ENCODE results near the gene ART5.

Gene ART5

GRCh38 chr11:3679077-3679476 is 37.3 kb upstream of the ART5 start:
- TF ChIP-seq CTCF (conservative IDR thresholded peaks at IDR 0.05; ENCODE audit: low read length) = no peak
- DNase-seq (ENCODE audit: low read depth) = no peak
- no peak overlapping the region for H3K4me3 ChIP-seq (ENCODE audit: low read length)

GRCh38 chr11:3675971-3676370 is 34.2 kb upstream of the ART5 start:
- no peak overlapping the region for H3K4me3 ChIP-seq (ENCODE audit: low read length)
- no peak for TF ChIP-seq CTCF (conservative IDR thresholded peaks at IDR 0.05; ENCODE audit: low read length)
- DNase-seq (ENCODE audit: low read depth) = no peak

GRCh38 chr11:3674189-3674588 is 32.4 kb upstream of the ART5 start:
- no peak for TF ChIP-seq CTCF (conservative IDR thresholded peaks at IDR 0.05; ENCODE audit: low read length)
- DNase-seq (ENCODE audit: low read depth) = peak; percentile 11

GRCh38 chr11:3671334-3672254 is 29.8 kb upstream of the ART5 start, which contains the start of gene CHRNA10:
Gene CHRNA10, minus strand, starts transcription at chr11:3671384. Its CDS starts 72 bp downstream, at chr11:3671312.
- DNase-seq (ENCODE audit: low read depth) = no peak
- TF ChIP-seq CTCF (conservative IDR thresholded peaks at IDR 0.05; ENCODE audit: low read length) = no peak
- no peak within 1 kb of the TSS for H3K4me3 ChIP-seq (ENCODE audit: low read length)

More at GRCh38 chr11:3674189-3674588, 32.4 kb upstream of the ART5 start:
- no peak overlapping the region for H3K4me3 ChIP-seq (ENCODE audit: low read length)

GRCh38 chr11:3669742-3670183 is 28.0 kb upstream of the ART5 start:
- no peak overlapping the region for H3K4me3 ChIP-seq (ENCODE audit: low read length)
- no peak for DNase-seq (ENCODE audit: low read depth)
- no peak for TF ChIP-seq CTCF (conservative IDR thresholded peaks at IDR 0.05; ENCODE audit: low read length)

- no peak for TF ChIP-seq CTCF (conservative IDR thresholded peaks at IDR 0.05; ENCODE audit: low read length)
- H3K4me3 ChIP-seq (ENCODE audit: low read length) = no peak overlapping the region
- DNase-seq (ENCODE audit: low read depth) = no peak
These were observed 27.3 kb upstream of the ART5 start for GRCh38 chr11:3669128-3669527.
